Stimulated activated CD8-positive, alpha-beta memory T cell treated with anti-CD3 and anti-CD28 coated beads, Interleukin-7, amount 100 ng/mL, for 24 hours (primary cell): ENCODE data around the gene TRAF7.

Experiments
- DNase-seq: peaks from one replicate; pipeline ENCODE4 v3.0.0-alpha.2; 2020; ENCODE audit warnings: low read depth

Gene TRAF7

GRCh38 chr16:2165861-2166260, 10.3 kb downstream of the TRAF7 start:
- no peak for DNase-seq

- no peak for DNase-seq
These were observed 10.9 kb downstream of the TRAF7 start for GRCh38 chr16:2166263-2167067.

GRCh38 chr16:2167068-2167638, 11.6 kb downstream of the TRAF7 start:
- DNase-seq, result no peak

- DNase-seq, result no peak
These were observed 14.5 kb downstream of the TRAF7 start for GRCh38 chr16:2170080-2170479.

- no peak for DNase-seq
These were observed 15.2 kb downstream of the TRAF7 start for GRCh38 chr16:2170587-2171435.

- DNase-seq, result no peak
These were observed 16.1 kb downstream of the TRAF7 start for GRCh38 chr16:2171601-2172178.

GRCh38 chr16:2172688-2173335, 17.2 kb downstream of the TRAF7 start:
- no peak for DNase-seq

- DNase-seq, result no peak
These were observed 17.8 kb downstream of the TRAF7 start for GRCh38 chr16:2173366-2173765.

GRCh38 chr16:2173916-2174315, 18.3 kb downstream of the TRAF7 start:
- DNase-seq, result no peak

GRCh38 chr16:2174396-2175131, 19.0 kb downstream of the TRAF7 start:
- no peak for DNase-seq

GRCh38 chr16:2175454-2175853, 19.9 kb downstream of the TRAF7 start:
- DNase-seq, result no peak

- DNase-seq, result no peak
These were observed 20.5 kb downstream of the TRAF7 start for GRCh38 chr16:2176047-2176446.

GRCh38 chr16:2177101-2177500, 21.5 kb downstream of the TRAF7 start:
- no peak for DNase-seq

GRCh38 chr16:2177561-2177960, 22.0 kb downstream of the TRAF7 start:
- DNase-seq, result no peak

- DNase-seq, result no peak
These were observed 22.9 kb downstream of the TRAF7 start for GRCh38 chr16:2178321-2179106.

GRCh38 chr16:2179107-2179501, 23.5 kb downstream of the TRAF7 start:
- no peak for DNase-seq

GRCh38 chr16:2179576-2179975, 24.0 kb downstream of the TRAF7 start:
- DNase-seq, result no peak

GRCh38 chr16:2180461-2180860, 24.9 kb downstream of the TRAF7 start:
- DNase-seq, result no peak

- DNase-seq, result no peak
These were observed 25.7 kb downstream of the TRAF7 start for GRCh38 chr16:2180962-2181923.
